Right cardiac atrium (tissue), 5 donors: ENCODE data around the gene TTI1. TPM values are rescaled to one million over a fixed set of nuclear protein-coding genes. Genes with fewer than 3 reads are reported as not detected.

ENCODE experiments used
- ATAC-seq, 2 donors: fragments of 200-7000 bp; cut with Tn5 transposase; one replicate each; pipeline versions ENCODE4 v1.8.0 to v1.9.1; 2020; ENCODE audit warnings: moderate library complexity in 2 of 2, mild to moderate bottlenecking in 1 of 2
- DNase-seq, 3 donors: peaks; one replicate each; pipeline ENCODE4 v3.0.0-alpha.2; 2020
- H3K27ac ChIP-seq: one replicate; pipeline ENCODE4 v1.5.1; 2013; ENCODE audit warnings: mild to moderate bottlenecking, low read length, control low read depth, moderate library complexity
- H3K27me3 ChIP-seq: one replicate; pipeline ENCODE4 v1.6.1; 2013; ENCODE audit not compliant: control insufficient read depth, insufficient read depth
- H3K4me1 ChIP-seq: one replicate; pipeline ENCODE4 v1.6.1; 2013; ENCODE audit warnings: low read length; ENCODE audit not compliant: control insufficient read depth, insufficient read depth
- H3K4me3 ChIP-seq: one replicate; pipeline ENCODE4 v1.5.1; 2013; ENCODE audit warnings: low read length, control low read depth
- H3K9me3 ChIP-seq: one replicate; pipeline ENCODE4 v1.6.1; 2013; ENCODE audit warnings: low read length; ENCODE audit not compliant: control insufficient read depth
- WGBS: extraction: QIAGEN DNeasy Blood & Tissue Kit; methylation state at CpG from one replicate; pipeline ENCODE4 v1.1.7; 2013; 5-methylcytosine and 5-hydroxymethylcytosine counted together
- intact Hi-C, 4 donors: fragments of 100-400 bp; cut with DNase I; formaldehyde crosslinking; loops; one replicate each; pipeline versions ENCODE4 v1.11.0 to v1.14.0; 2022 to 2023
- polyA plus RNA-seq: library from polyadenylated mRNA; stranded (reverse); fragments of 200-250 nt; gene quantifications from one replicate; pipeline ENCODE4 v1.2.3, GENCODE V29; 2013
- total RNA-seq, 4 donors: library from RNA; stranded (reverse); fragmentation: NEBNext Ultra II Directional; extraction: Animal tissue kit (Norgen Biotek cat#: 25700); gene quantifications; one replicate each; pipeline ENCODE4 v1.2.1, GENCODE V29; 2021
- donor health status: healthy with polysubstance abuse.
- donor health status: DM: no; HTN: yes; CAD: no.
- donor health status: DM: no; HTN: no; CAD: no.
- donor health status: DM: no; HTN: yes; CAD: no; lungs with severe emphysema.
- donor health status: DM: yes; HTN: yes; CAD: no.

Gene TTI1
- total and polyA plus RNA-seq, 5 donors: 11.4 to 15.4 (median 13.2) TPM

GRCh38 chr20:37934634-37935375 lies 98.5 kb downstream of the TTI1 start:
- H3K4me3 ChIP-seq: no peak overlapping the region
- no peaks in the 10 kb centered on the region for H3K4me1 ChIP-seq
- DNase-seq (no peak), ATAC-seq (no peak)
- H3K9me3 ChIP-seq: no peaks in the 10 kb centered on the region
- no peaks in the 10 kb centered on the region for H3K27me3 ChIP-seq
- no peak overlapping the region for H3K27ac ChIP-seq
- WGBS: 85% methylated on average over 14 of the region's 14 CpGs
- intact Hi-C loops: no loop called here

- WGBS: 81% methylated on average over 15 of the region's 15 CpGs
- intact Hi-C loops: no loop called here
- Histone ChIP-seq H3K4me3 (no peak overlapping the region), H3K27ac (no peak overlapping the region), H3K4me1 (peaks cover 1% of the 10 kb centered on the region), H3K27me3 (no peaks in the 10 kb centered on the region), H3K9me3 (no peaks in the 10 kb centered on the region)
- ATAC-seq (no peak), DNase-seq (no peak)
Observed at GRCh38 chr20:37933786-37934633, 99.2 kb downstream of the TTI1 start.

Other genes starting within 250 kb of the TTI1 start
- 100 to 1,000 TPM; 120 to 164 (median 143) TPM for gene VSTM2L, start 130.3 kb downstream of the TTI1 start, total RNA-seq
- gene VSTM2L, start 130.3 kb downstream of the TTI1 start, polyA plus RNA-seq: 122 TPM
- gene RPRD1B, start 290 bp upstream of the TTI1 start, total RNA-seq: 10 to 100 TPM; 66.9 to 88.5 (median 69.1) TPM
- gene RPRD1B, start 290 bp upstream of the TTI1 start, polyA plus RNA-seq: 18.5 TPM
- gene TGM2, start 131.8 kb upstream of the TTI1 start, total RNA-seq: 1,000 to 10,000 TPM in 3 of 4 donors, 100 to 1,000 TPM in 1; 963 to 1,731 (median 1,257) TPM
- 447 TPM for gene TGM2, start 131.8 kb upstream of the TTI1 start, polyA plus RNA-seq
- gene KIAA1755, start 227.3 kb upstream of the TTI1 start, total RNA-seq: 10 to 100 TPM; 13.6 to 18.7 (median 17.5) TPM
- 5.8 TPM for gene KIAA1755, start 227.3 kb upstream of the TTI1 start, polyA plus RNA-seq